WTC11 (cell line): ENCODE results near the gene ZNF467. TPM values are rescaled to one million over a fixed set of nuclear protein-coding genes. Genes with fewer than 3 reads are reported as not detected.
A peak's percentile ranks its signal among the peaks of the same experiment; 100 is the strongest.

Experiments
- ATAC-seq: fragments of 200-7000 bp; cut with Tn5 transposase; 2 replicates; pipeline ENCODE4 v1.10.0; 2021; ENCODE audit warnings: mild to moderate bottlenecking, moderate library complexity
- CTCF ChIA-PET: fragments of 300-600 bp; sonication (Branson Sonifier 250); formaldehyde crosslinking; loops from one replicate; lab custom pipeline; 2021; ENCODE audit warnings: antibody characterized with exemption; lab: Charles Lee
- POLR2A ChIA-PET: fragments of 350-600 bp; sonication (Branson Sonifier 250); formaldehyde crosslinking; loops from one replicate; lab custom pipeline; 2021; ENCODE audit warnings: antibody characterized with exemption; lab: Charles Lee
- DNase-seq: peaks from one replicate; pipeline ENCODE4 v3.0.0; 2021; ENCODE audit warnings: low spot score
- H3K27ac Mint-ChIP-seq: 2 replicates; pipeline ENCODE4 v1.8.0; 2021; ENCODE audit warnings: mixed read lengths
- H3K27me3 Mint-ChIP-seq: 2 replicates; pipeline ENCODE4 v1.8.0; 2021; ENCODE audit warnings: low read depth, mild to moderate bottlenecking, moderate library complexity, mixed read lengths
- H3K36me3 Mint-ChIP-seq: 2 replicates; pipeline ENCODE4 v1.8.0; 2021; ENCODE audit warnings: mixed read lengths
- H3K4me1 Mint-ChIP-seq: 2 replicates; pipeline ENCODE4 v1.8.0; 2022; ENCODE audit warnings: mixed read lengths
- H3K4me3 Mint-ChIP-seq: 2 replicates; pipeline ENCODE4 v1.8.0; 2021; ENCODE audit warnings: mild to moderate bottlenecking, moderate library complexity, mixed read lengths
- H3K9me3 Mint-ChIP-seq: 2 replicates; pipeline ENCODE4 v1.8.0; 2021; ENCODE audit warnings: mixed read lengths
- AFF4 ChIP-seq: sonication (generic); formaldehyde crosslinking; IDR thresholded peaks from 2 replicates; pipeline ENCODE4 v1.8.1; 2023; ENCODE audit warnings: mild to moderate bottlenecking, missing genetic modification reagents, borderline replicate concordance
- ATF6 ChIP-seq: sonication (generic); formaldehyde crosslinking; IDR thresholded peaks from 2 replicates; pipeline ENCODE4 v1.8.1; 2023; ENCODE audit warnings: mild to moderate bottlenecking, missing genetic modification reagents
- CDX4 ChIP-seq: fragments of 250-450 bp; sonication (Bioruptor Pico); IDR thresholded peaks from 2 replicates; pipeline ENCODE4 v1.9.0; 2021; ENCODE audit warnings: moderate library complexity, mild to moderate bottlenecking, inconsistent platforms, borderline replicate concordance
- E2F5 ChIP-seq: sonication (generic); formaldehyde crosslinking; IDR thresholded peaks from 2 replicates; pipeline ENCODE4 v1.8.1; 2022; ENCODE audit warnings: mild to moderate bottlenecking, moderate library complexity, missing genetic modification reagents
- FOXP4 ChIP-seq: sonication (generic); formaldehyde crosslinking; IDR thresholded peaks from 2 replicates; pipeline ENCODE4 v1.8.0; 2022; ENCODE audit warnings: mild to moderate bottlenecking, missing genetic modification reagents
- HMGXB4 ChIP-seq: sonication (generic); formaldehyde crosslinking; IDR thresholded peaks from 2 replicates; pipeline ENCODE4 v1.8.1; 2023; ENCODE audit warnings: mild to moderate bottlenecking, moderate library complexity, missing genetic modification reagents
- JUN ChIP-seq: sonication (generic); formaldehyde crosslinking; IDR thresholded peaks from 2 replicates; pipeline ENCODE4 v1.8.0; 2023; ENCODE audit warnings: mild to moderate bottlenecking, missing genetic modification reagents
- MYBL2 ChIP-seq: sonication (generic); formaldehyde crosslinking; IDR thresholded peaks from 2 replicates; pipeline ENCODE4 v1.8.1; 2023; ENCODE audit warnings: mild to moderate bottlenecking, moderate library complexity, missing genetic modification reagents
- PRRX2 ChIP-seq: fragments of 250-450 bp; sonication (Bioruptor Pico); IDR thresholded peaks from 2 replicates; pipeline ENCODE4 v1.8.0; 2021; ENCODE audit warnings: mild to moderate bottlenecking
- TCF7 ChIP-seq: sonication (generic); formaldehyde crosslinking; IDR thresholded peaks from 2 replicates; pipeline ENCODE4 v1.8.0; 2022; ENCODE audit warnings: mild to moderate bottlenecking, low read depth, missing genetic modification reagents, moderate library complexity
- TP53 ChIP-seq: sonication (generic); formaldehyde crosslinking; IDR thresholded peaks from 2 replicates; pipeline ENCODE4 v1.8.1; 2023; ENCODE audit warnings: mild to moderate bottlenecking, missing genetic modification reagents
- ZBTB43 ChIP-seq: sonication (generic); formaldehyde crosslinking; IDR thresholded peaks from 2 replicates; pipeline ENCODE4 v1.8.1; 2023; ENCODE audit warnings: mild to moderate bottlenecking, missing genetic modification reagents
- ZNF121 ChIP-seq: sonication (generic); formaldehyde crosslinking; IDR thresholded peaks from 2 replicates; pipeline ENCODE4 v1.8.0; 2023; ENCODE audit warnings: missing genetic modification reagents
- ZNF232 ChIP-seq: sonication (generic); formaldehyde crosslinking; IDR thresholded peaks from 2 replicates; pipeline ENCODE4 v1.8.0; 2022; ENCODE audit warnings: mild to moderate bottlenecking, missing genetic modification reagents
- ZNF317 ChIP-seq: sonication (generic); formaldehyde crosslinking; IDR thresholded peaks from 2 replicates; pipeline ENCODE4 v1.8.1; 2023; ENCODE audit warnings: low read depth, mild to moderate bottlenecking, moderate library complexity, missing genetic modification reagents, borderline replicate concordance
- ZNF425 ChIP-seq: fragments of 250-450 bp; sonication (Bioruptor Pico); conservative IDR thresholded peaks from 2 replicates; pipeline ENCODE4 v1.9.0; 2021; ENCODE audit warnings: mild to moderate bottlenecking
- total RNA-seq: library from RNA; stranded (reverse); gene quantifications from 3 replicates; pipeline ENCODE4 v1.2.3, GENCODE V29; 2021

The ZNF467 gene
- total RNA-seq, 1 experiment from 2014 or later = 0.70 TPM

GRCh38 chr7:149729983-149730801 lies 43.2 kb downstream of the ZNF467 start:
- POLR2A ChIA-PET = no interaction called here
- Mint-ChIP-seq H3K4me3 (no peak overlapping the region), H3K36me3 (peaks cover 10% of the 10 kb centered on the region; the same call in 1 of the 2 replicates), H3K27ac (no peak overlapping the region), H3K9me3 (no peaks in the 10 kb centered on the region), H3K4me1 (no peaks in the 10 kb centered on the region), H3K27me3 (no peaks in the 10 kb centered on the region)
- ATAC-seq (peak; percentile 30), DNase-seq (no peak)
- TF ChIP-seq PRRX2 (CRISPR knock-in tag) (no peak), ZBTB43 (CRISPR knock-in tag) (no peak), JUN (CRISPR knock-in tag) (no peak), FOXP4 (CRISPR knock-in tag) (no peak)
- CTCF ChIA-PET = interaction anchor here (0.7 to 2.9 kb wide), 5 partner anchors 12 to 67 kb away, joined by 3 to 18 read pairs (median 5); no protein-coding TSS in a partner anchor

- Mint-ChIP-seq H3K27me3 (no peaks in the 10 kb centered on the region), H3K4me1 (no peaks in the 10 kb centered on the region), H3K36me3 (peaks cover 10% of the 10 kb centered on the region; the same call in 1 of the 2 replicates), H3K27ac (no peak overlapping the region), H3K9me3 (no peaks in the 10 kb centered on the region), H3K4me3 (no peak overlapping the region)
- CTCF ChIA-PET = interaction anchor here (0.7 to 2.9 kb wide), 4 partner anchors 13 to 67 kb away, joined by 3 to 18 read pairs (median 4); no protein-coding TSS in a partner anchor
- DNase-seq = no peak
- POLR2A ChIA-PET = no interaction called here
- ATAC-seq = no peak
- TF ChIP-seq ZNF121 (no peak), MYBL2 (CRISPR knock-in tag) (no peak), E2F5 (CRISPR knock-in tag) (no peak), ZNF232 (CRISPR knock-in tag) (no peak), ZBTB43 (CRISPR knock-in tag) (no peak), HMGXB4 (CRISPR knock-in tag) (no peak), AFF4 (CRISPR knock-in tag) (no peak), ATF6 (CRISPR knock-in tag) (no peak), CDX4 (CRISPR knock-in tag) (no peak), ZNF425 (CRISPR knock-in tag) (no peak), TCF7 (CRISPR knock-in tag) (no peak), ZNF317 (CRISPR knock-in tag) (no peak), TP53 (CRISPR knock-in tag) (no peak)
Measured at GRCh38 chr7:149729586-149729982, 43.8 kb downstream of the ZNF467 start.
